Activated naive CD8-positive, alpha-beta T cell treated with anti-CD3 and anti-CD28 coated beads for 36 hours (primary cell): ENCODE data around the gene ARHGAP24. TPM values are rescaled to one million over a fixed set of nuclear protein-coding genes. Genes with fewer than 3 reads are reported as not detected.

Experiments used
- DNase-seq: peaks from one replicate; pipeline ENCODE4 v3.0.0; 2021
- H3K27ac Mint-ChIP-seq: one replicate; pipeline ENCODE4 v1.8.0; 2022; ENCODE audit warnings: mild to moderate bottlenecking, moderate library complexity, mixed read lengths
- H3K27me3 Mint-ChIP-seq: one replicate; pipeline ENCODE4 v1.8.0; 2022; ENCODE audit warnings: mild to moderate bottlenecking, mixed read lengths
- H3K36me3 Mint-ChIP-seq: one replicate; pipeline ENCODE4 v1.8.0; 2021; ENCODE audit warnings: mild to moderate bottlenecking, mixed read lengths
- H3K4me1 Mint-ChIP-seq: one replicate; pipeline ENCODE4 v1.8.0; 2021; ENCODE audit warnings: mixed read lengths
- H3K4me3 Mint-ChIP-seq: one replicate; pipeline ENCODE4 v1.8.0; 2022; ENCODE audit warnings: mild to moderate bottlenecking, moderate library complexity, mixed read lengths
- H3K9me3 Mint-ChIP-seq: one replicate; pipeline ENCODE4 v1.8.0; 2022; ENCODE audit warnings: mixed read lengths
- total RNA-seq, 2 experiments: library from RNA; stranded (reverse); gene quantifications; one replicate each; pipeline ENCODE4 v1.2.3, GENCODE V29; 2021

Gene ARHGAP24
- total RNA-seq, 2 experiments from 2014 or later = 0.62 to 0.92 TPM

GRCh38 chr4:85732124-85732523 is 257.2 kb downstream of the ARHGAP24 start:
- Mint-ChIP-seq H3K36me3 (no peaks in the 10 kb centered on the region), H3K27me3 (no peaks in the 10 kb centered on the region), H3K4me1 (no peaks in the 10 kb centered on the region), H3K27ac (no peak overlapping the region), H3K9me3 (no peaks in the 10 kb centered on the region), H3K4me3 (no peak overlapping the region)
- no peak for DNase-seq

GRCh38 chr4:85733798-85734197 is 258.8 kb downstream of the ARHGAP24 start:
- Mint-ChIP-seq H3K4me1 (no peaks in the 10 kb centered on the region), H3K9me3 (no peaks in the 10 kb centered on the region), H3K4me3 (no peak overlapping the region), H3K27ac (no peak overlapping the region), H3K36me3 (no peaks in the 10 kb centered on the region), H3K27me3 (no peaks in the 10 kb centered on the region)
- DNase-seq = no peak

GRCh38 chr4:85734424-85734831 is 259.5 kb downstream of the ARHGAP24 start:
- no peaks in the 10 kb centered on the region for H3K36me3 Mint-ChIP-seq

GRCh38 chr4:85736571-85736970 is 261.6 kb downstream of the ARHGAP24 start:
- H3K27ac Mint-ChIP-seq = no peak overlapping the region
- no peak overlapping the region for H3K4me3 Mint-ChIP-seq
- H3K9me3 Mint-ChIP-seq = no peaks in the 10 kb centered on the region
- no peak for DNase-seq
- H3K4me1 Mint-ChIP-seq = no peaks in the 10 kb centered on the region
- no peaks in the 10 kb centered on the region for H3K36me3 Mint-ChIP-seq
- no peaks in the 10 kb centered on the region for H3K27me3 Mint-ChIP-seq

More at GRCh38 chr4:85734424-85734831, 259.5 kb downstream of the ARHGAP24 start:
- Mint-ChIP-seq H3K4me3 (no peak overlapping the region), H3K27me3 (no peaks in the 10 kb centered on the region), H3K9me3 (no peaks in the 10 kb centered on the region), H3K27ac (no peak overlapping the region), H3K4me1 (no peaks in the 10 kb centered on the region)
- no peak for DNase-seq

GRCh38 chr4:85737254-85737653 is 262.3 kb downstream of the ARHGAP24 start:
- no peaks in the 10 kb centered on the region for H3K4me1 Mint-ChIP-seq
- H3K27ac Mint-ChIP-seq = no peak overlapping the region
- H3K9me3 Mint-ChIP-seq = no peaks in the 10 kb centered on the region
- no peak overlapping the region for H3K4me3 Mint-ChIP-seq
- no peaks in the 10 kb centered on the region for H3K36me3 Mint-ChIP-seq
- DNase-seq = no peak
- no peaks in the 10 kb centered on the region for H3K27me3 Mint-ChIP-seq

- no peaks in the 10 kb centered on the region for H3K4me1 Mint-ChIP-seq
- no peaks in the 10 kb centered on the region for H3K27me3 Mint-ChIP-seq
- no peak for DNase-seq
- H3K4me3 Mint-ChIP-seq = no peak overlapping the region
- no peaks in the 10 kb centered on the region for H3K9me3 Mint-ChIP-seq
- H3K36me3 Mint-ChIP-seq = no peaks in the 10 kb centered on the region
- no peak overlapping the region for H3K27ac Mint-ChIP-seq
Measured at GRCh38 chr4:85738721-85739120, 263.8 kb downstream of the ARHGAP24 start.

- H3K4me1 Mint-ChIP-seq = no peaks in the 10 kb centered on the region
- no peak overlapping the region for H3K4me3 Mint-ChIP-seq
- H3K27me3 Mint-ChIP-seq = no peaks in the 10 kb centered on the region
Measured at GRCh38 chr4:85740431-85740861, 265.5 kb downstream of the ARHGAP24 start.

GRCh38 chr4:85741381-85741780 is 266.4 kb downstream of the ARHGAP24 start:
- DNase-seq = no peak
- Mint-ChIP-seq H3K27ac (no peak overlapping the region), H3K4me1 (no peaks in the 10 kb centered on the region), H3K9me3 (no peaks in the 10 kb centered on the region), H3K4me3 (no peak overlapping the region), H3K36me3 (no peaks in the 10 kb centered on the region), H3K27me3 (no peaks in the 10 kb centered on the region)

More at GRCh38 chr4:85740431-85740861, 265.5 kb downstream of the ARHGAP24 start:
- DNase-seq = no peak
- no peak overlapping the region for H3K27ac Mint-ChIP-seq
- no peaks in the 10 kb centered on the region for H3K36me3 Mint-ChIP-seq
- H3K9me3 Mint-ChIP-seq = no peaks in the 10 kb centered on the region

GRCh38 chr4:85741921-85742591 is 267.1 kb downstream of the ARHGAP24 start:
- Mint-ChIP-seq H3K4me1 (no peaks in the 10 kb centered on the region), H3K4me3 (no peak overlapping the region)

GRCh38 chr4:85744950-85745349 is 270.0 kb downstream of the ARHGAP24 start:
- H3K4me3 Mint-ChIP-seq = no peak overlapping the region
- no peak for DNase-seq
- no peaks in the 10 kb centered on the region for H3K9me3 Mint-ChIP-seq
- no peaks in the 10 kb centered on the region for H3K4me1 Mint-ChIP-seq
- H3K36me3 Mint-ChIP-seq = no peaks in the 10 kb centered on the region
- no peak overlapping the region for H3K27ac Mint-ChIP-seq
- H3K27me3 Mint-ChIP-seq = peaks cover 8% of the 10 kb centered on the region

More at GRCh38 chr4:85741921-85742591, 267.1 kb downstream of the ARHGAP24 start:
- no peaks in the 10 kb centered on the region for H3K36me3 Mint-ChIP-seq
- no peak overlapping the region for H3K27ac Mint-ChIP-seq
- DNase-seq = no peak
- peaks cover 3% of the 10 kb centered on the region for H3K27me3 Mint-ChIP-seq
- H3K9me3 Mint-ChIP-seq = no peaks in the 10 kb centered on the region

- Mint-ChIP-seq H3K4me3 (no peak overlapping the region), H3K36me3 (no peaks in the 10 kb centered on the region), H3K27me3 (peaks cover 8% of the 10 kb centered on the region), H3K9me3 (no peaks in the 10 kb centered on the region), H3K27ac (no peak overlapping the region), H3K4me1 (no peaks in the 10 kb centered on the region)
- no peak for DNase-seq
Measured at GRCh38 chr4:85745939-85746338, 271.0 kb downstream of the ARHGAP24 start.

- DNase-seq = no peak
- Mint-ChIP-seq H3K4me1 (no peaks in the 10 kb centered on the region), H3K27ac (no peak overlapping the region), H3K9me3 (no peaks in the 10 kb centered on the region), H3K36me3 (no peaks in the 10 kb centered on the region), H3K4me3 (no peak overlapping the region), H3K27me3 (peaks cover 8% of the 10 kb centered on the region)
Measured at GRCh38 chr4:85747882-85748491, 273.0 kb downstream of the ARHGAP24 start.

- Mint-ChIP-seq H3K9me3 (no peaks in the 10 kb centered on the region), H3K4me3 (no peak overlapping the region), H3K4me1 (no peaks in the 10 kb centered on the region), H3K36me3 (no peaks in the 10 kb centered on the region), H3K27me3 (peaks cover 8% of the 10 kb centered on the region), H3K27ac (no peak overlapping the region)
- DNase-seq = no peak
Measured at GRCh38 chr4:85748654-85749053, 273.7 kb downstream of the ARHGAP24 start.

GRCh38 chr4:85751866-85752265 is 276.9 kb downstream of the ARHGAP24 start:
- no peaks in the 10 kb centered on the region for H3K36me3 Mint-ChIP-seq

GRCh38 chr4:85755285-85755684 is 280.3 kb downstream of the ARHGAP24 start:
- Mint-ChIP-seq H3K27me3 (peaks cover 4% of the 10 kb centered on the region), H3K36me3 (no peaks in the 10 kb centered on the region), H3K4me1 (no peaks in the 10 kb centered on the region), H3K9me3 (peaks cover 1% of the 10 kb centered on the region), H3K27ac (no peak overlapping the region), H3K4me3 (no peak overlapping the region)
- DNase-seq = no peak

More at GRCh38 chr4:85751866-85752265, 276.9 kb downstream of the ARHGAP24 start:
- Mint-ChIP-seq H3K4me1 (no peaks in the 10 kb centered on the region), H3K4me3 (no peak overlapping the region), H3K27me3 (peaks cover 5% of the 10 kb centered on the region), H3K9me3 (no peaks in the 10 kb centered on the region), H3K27ac (no peak overlapping the region)
- no peak for DNase-seq

GRCh38 chr4:85756938-85757337 is 282.0 kb downstream of the ARHGAP24 start:
- H3K9me3 Mint-ChIP-seq = peaks cover 1% of the 10 kb centered on the region
- H3K27ac Mint-ChIP-seq = no peak overlapping the region
- no peaks in the 10 kb centered on the region for H3K4me1 Mint-ChIP-seq
- peaks cover 4% of the 10 kb centered on the region for H3K27me3 Mint-ChIP-seq
- no peaks in the 10 kb centered on the region for H3K36me3 Mint-ChIP-seq
- no peak for DNase-seq
- no peak overlapping the region for H3K4me3 Mint-ChIP-seq
